ENCODE data around the gene HIBCH.

GRCh38 chr2:190351955-190352354 lies 32.3 kb upstream of the HIBCH start:
- TF ChIP-seq CTCF (optimal IDR thresholded peaks at IDR 0.05 in 1 of 3, IDR thresholded peaks at IDR 0.05 in 1 of 3, conservative IDR thresholded peaks at IDR 0.05 in 1 of 3; ENCODE audit: extremely low read depth in 1 of 3, insufficient read depth in 2 of 3, low read length in 3 of 3): no peak
- TF ChIP-seq EZH2 (IDR thresholded peaks at IDR 0.05; ENCODE audit: low read length): no peak
